Activated naive CD8-positive, alpha-beta T cell treated with anti-CD3 and anti-CD28 coated beads for 36 hours (primary cell): Measurements from ENCODE around the gene COPA. TPM values are rescaled to one million over a fixed set of nuclear protein-coding genes. Genes with fewer than 3 reads are reported as not detected.

Experiments used
- DNase-seq: peaks from one replicate; pipeline ENCODE4 v3.0.0; 2021
- H3K27ac Mint-ChIP-seq: one replicate; pipeline ENCODE4 v1.8.0; 2022; ENCODE audit warnings: mild to moderate bottlenecking, moderate library complexity, mixed read lengths
- H3K27me3 Mint-ChIP-seq: one replicate; pipeline ENCODE4 v1.8.0; 2022; ENCODE audit warnings: mild to moderate bottlenecking, mixed read lengths
- H3K36me3 Mint-ChIP-seq: one replicate; pipeline ENCODE4 v1.8.0; 2021; ENCODE audit warnings: mild to moderate bottlenecking, mixed read lengths
- H3K4me1 Mint-ChIP-seq: one replicate; pipeline ENCODE4 v1.8.0; 2021; ENCODE audit warnings: mixed read lengths
- H3K4me3 Mint-ChIP-seq: one replicate; pipeline ENCODE4 v1.8.0; 2022; ENCODE audit warnings: mild to moderate bottlenecking, moderate library complexity, mixed read lengths
- H3K9me3 Mint-ChIP-seq: one replicate; pipeline ENCODE4 v1.8.0; 2022; ENCODE audit warnings: mixed read lengths
- total RNA-seq, 2 experiments: library from RNA; stranded (reverse); gene quantifications; one replicate each; pipeline ENCODE4 v1.2.3, GENCODE V29; 2021

Gene COPA
- total RNA-seq, 2 experiments from 2014 or later = 110 to 119 TPM

DNA sequence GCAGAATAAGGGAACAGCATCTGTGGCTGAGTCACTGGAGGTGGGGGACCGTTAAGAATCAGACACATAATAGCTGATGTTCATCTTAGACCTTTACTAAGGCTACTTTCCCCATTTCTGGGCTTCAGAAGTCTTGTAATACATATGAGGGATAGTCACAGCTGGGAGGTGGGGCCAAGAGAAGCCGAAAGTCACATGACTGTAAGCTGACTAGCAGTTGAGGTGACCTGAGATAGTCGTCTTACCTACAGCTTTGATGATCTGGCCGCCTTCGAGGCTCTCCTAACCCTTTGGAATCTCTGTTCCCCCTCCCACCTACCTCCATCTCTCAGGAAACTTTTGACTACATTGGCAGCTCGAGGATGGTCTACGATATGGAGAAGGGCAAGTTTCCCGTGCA is 9.5 kb upstream of the COPA start:
- no peak for DNase-seq
- H3K27ac Mint-ChIP-seq = no peak overlapping the region
- peaks cover 4% of the 10 kb centered on the region for H3K4me1 Mint-ChIP-seq
- peaks cover 13% of the 10 kb centered on the region for H3K36me3 Mint-ChIP-seq
- no peaks in the 10 kb centered on the region for H3K27me3 Mint-ChIP-seq
- H3K9me3 Mint-ChIP-seq = no peaks in the 10 kb centered on the region
- no peak overlapping the region for H3K4me3 Mint-ChIP-seq

DNA sequence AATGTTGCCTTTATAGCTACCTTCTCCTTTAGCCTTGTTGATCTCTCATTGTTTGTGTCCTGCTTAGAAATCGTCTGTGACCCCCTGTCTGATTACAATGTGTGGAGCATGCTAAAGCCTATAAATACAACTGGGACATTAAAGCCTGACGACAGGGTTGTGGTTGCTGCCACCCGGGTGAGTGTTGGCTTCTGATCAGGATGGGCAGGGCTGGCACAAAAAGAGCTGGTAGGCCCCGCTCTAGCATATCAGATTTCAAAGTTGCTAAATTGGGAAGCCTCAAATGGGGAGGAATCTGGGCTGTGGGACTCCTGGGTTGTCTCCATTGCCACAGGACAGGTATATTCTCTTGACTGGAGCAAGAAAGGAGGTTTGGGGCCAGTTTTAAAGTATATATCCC is 8.6 kb upstream of the COPA start:
- no peaks in the 10 kb centered on the region for H3K9me3 Mint-ChIP-seq
- H3K27me3 Mint-ChIP-seq = no peaks in the 10 kb centered on the region
- H3K4me3 Mint-ChIP-seq = no peak overlapping the region
- no peak for DNase-seq
- peaks cover 12% of the 10 kb centered on the region for H3K4me1 Mint-ChIP-seq
- peaks cover 11% of the 10 kb centered on the region for H3K36me3 Mint-ChIP-seq
- H3K27ac Mint-ChIP-seq = no peak overlapping the region

DNA sequence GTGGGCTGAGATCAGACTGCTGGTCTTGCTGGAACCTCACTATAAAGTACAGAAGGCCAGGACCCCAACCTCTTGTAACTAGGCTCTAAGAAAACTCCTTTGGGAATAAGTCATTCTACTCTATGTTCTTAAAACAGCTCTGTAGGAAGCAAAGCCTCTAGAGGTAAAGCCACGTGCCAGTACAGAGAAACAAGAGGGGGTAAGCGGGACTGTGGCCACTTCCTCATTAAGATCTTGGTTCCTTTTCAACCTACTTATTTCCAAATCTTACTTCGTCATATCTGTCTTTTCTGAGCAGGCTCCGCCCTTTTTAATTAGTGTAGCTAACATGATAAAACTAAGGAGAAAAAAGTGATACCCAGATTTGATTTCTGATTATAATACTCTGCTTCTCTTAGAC is 3.9 kb upstream of the COPA start:
- no peak overlapping the region for H3K4me3 Mint-ChIP-seq
- peaks cover 15% of the 10 kb centered on the region for H3K36me3 Mint-ChIP-seq
- no peak for DNase-seq
- no peak overlapping the region for H3K27ac Mint-ChIP-seq
- H3K4me1 Mint-ChIP-seq = peaks cover 25% of the 10 kb centered on the region
- H3K27me3 Mint-ChIP-seq = no peaks in the 10 kb centered on the region
- no peaks in the 10 kb centered on the region for H3K9me3 Mint-ChIP-seq

DNA sequence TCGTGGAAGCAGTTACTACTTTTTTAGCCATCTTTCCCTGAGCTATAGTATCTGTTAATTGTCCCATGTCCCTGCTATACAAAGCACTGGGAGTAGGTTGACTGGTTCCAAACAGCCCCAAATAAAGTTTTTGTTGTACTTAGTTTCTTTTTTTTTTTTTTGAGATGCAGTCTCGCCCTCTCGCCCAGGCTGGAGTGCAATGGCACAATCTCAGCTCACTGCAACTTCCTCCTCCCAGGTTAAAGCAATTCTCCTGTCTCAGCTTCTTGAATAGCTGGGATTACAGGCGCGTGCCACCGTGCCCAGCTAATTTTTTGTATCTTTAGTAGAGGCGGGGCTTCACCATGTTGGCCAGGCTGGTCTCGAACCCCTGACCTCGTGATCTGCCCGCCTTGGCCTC is 3.4 kb upstream of the COPA start:
- Mint-ChIP-seq H3K4me3 (no peak overlapping the region), H3K9me3 (no peaks in the 10 kb centered on the region), H3K4me1 (peaks cover 29% of the 10 kb centered on the region), H3K27me3 (no peaks in the 10 kb centered on the region), H3K27ac (no peak overlapping the region), H3K36me3 (peaks cover 15% of the 10 kb centered on the region)
- DNase-seq = no peak

DNA sequence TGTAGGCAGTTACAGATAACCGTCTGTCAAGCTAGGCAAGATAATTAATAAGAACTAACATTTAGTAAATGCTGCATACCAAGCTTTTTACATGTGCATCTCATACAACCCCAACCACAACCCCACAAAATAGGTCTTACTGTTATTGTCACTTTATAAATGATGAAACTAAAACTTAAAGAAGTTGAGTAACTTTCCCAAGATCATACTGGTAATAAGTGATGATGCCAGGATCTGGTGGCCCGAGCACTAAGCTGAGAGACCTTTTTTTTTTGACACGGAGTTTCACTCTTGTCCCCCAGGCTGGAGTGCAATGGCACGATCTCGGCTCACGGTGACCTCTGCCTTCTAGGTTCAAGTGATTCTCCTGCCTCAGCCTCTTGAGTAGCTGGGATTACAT is 1.9 kb upstream of the COPA start:
- H3K27ac Mint-ChIP-seq = no peak overlapping the region
- H3K9me3 Mint-ChIP-seq = no peaks in the 10 kb centered on the region
- peaks cover 43% of the 10 kb centered on the region for H3K4me1 Mint-ChIP-seq
- DNase-seq = no peak
- peaks cover 15% of the 10 kb centered on the region for H3K36me3 Mint-ChIP-seq
- peak overlapping the region; percentile 100 for H3K4me3 Mint-ChIP-seq
- no peaks in the 10 kb centered on the region for H3K27me3 Mint-ChIP-seq

DNA sequence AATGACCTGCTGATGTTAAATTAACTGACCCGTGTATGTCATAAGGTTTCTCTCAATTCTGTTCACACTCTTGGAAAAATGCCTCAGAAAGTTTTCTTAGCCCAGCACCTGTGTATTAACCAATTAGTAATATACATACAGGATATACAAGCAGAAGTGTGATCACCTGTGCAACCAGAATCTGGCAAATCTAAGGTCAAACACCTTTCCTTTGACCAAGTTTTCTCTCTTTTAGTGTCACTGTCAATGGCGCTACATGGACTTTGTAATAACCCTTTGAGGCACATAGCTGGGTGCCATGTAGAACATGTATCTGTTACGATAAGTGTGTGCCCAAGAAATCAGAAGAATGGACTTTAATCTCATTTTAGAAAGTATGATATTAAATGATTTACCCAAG is 1.2 kb upstream of the COPA start:
- no peak for DNase-seq
- H3K4me3 Mint-ChIP-seq = peak overlapping the region; percentile 100
- H3K36me3 Mint-ChIP-seq = peaks cover 14% of the 10 kb centered on the region
- peak overlapping the region; percentile 100 for H3K27ac Mint-ChIP-seq
- peaks cover 42% of the 10 kb centered on the region for H3K4me1 Mint-ChIP-seq
- H3K27me3 Mint-ChIP-seq = no peaks in the 10 kb centered on the region
- H3K9me3 Mint-ChIP-seq = no peaks in the 10 kb centered on the region

GRCh38 chr1:160342526-160342925 is 524 bp downstream of the COPA start:
- H3K36me3 Mint-ChIP-seq = peaks cover 18% of the 10 kb centered on the region

GRCh38 chr1:160340866-160341265 is 2.2 kb downstream of the COPA start:
- peak overlapping the region; percentile 38 for H3K4me3 Mint-ChIP-seq
- no peaks in the 10 kb centered on the region for H3K27me3 Mint-ChIP-seq
- peaks cover 18% of the 10 kb centered on the region for H3K36me3 Mint-ChIP-seq
- H3K4me1 Mint-ChIP-seq = peaks cover 35% of the 10 kb centered on the region
- DNase-seq = no peak
- peak overlapping the region; percentile 18 for H3K27ac Mint-ChIP-seq
- H3K9me3 Mint-ChIP-seq = no peaks in the 10 kb centered on the region

More at GRCh38 chr1:160342526-160342925, 524 bp downstream of the COPA start:
- Mint-ChIP-seq H3K27me3 (no peaks in the 10 kb centered on the region), H3K4me1 (peaks cover 43% of the 10 kb centered on the region), H3K9me3 (no peaks in the 10 kb centered on the region), H3K4me3 (peak overlapping the region; percentile 100), H3K27ac (peak overlapping the region; percentile 100)
- DNase-seq = no peak

- no peak for DNase-seq
- H3K36me3 Mint-ChIP-seq = peaks cover 16% of the 10 kb centered on the region
- H3K9me3 Mint-ChIP-seq = no peaks in the 10 kb centered on the region
- no peak overlapping the region for H3K4me3 Mint-ChIP-seq
- H3K27me3 Mint-ChIP-seq = no peaks in the 10 kb centered on the region
- H3K4me1 Mint-ChIP-seq = peaks cover 35% of the 10 kb centered on the region
- H3K27ac Mint-ChIP-seq = no peak overlapping the region
These were observed 2.9 kb downstream of the COPA start for GRCh38 chr1:160340146-160340545.

DNA sequence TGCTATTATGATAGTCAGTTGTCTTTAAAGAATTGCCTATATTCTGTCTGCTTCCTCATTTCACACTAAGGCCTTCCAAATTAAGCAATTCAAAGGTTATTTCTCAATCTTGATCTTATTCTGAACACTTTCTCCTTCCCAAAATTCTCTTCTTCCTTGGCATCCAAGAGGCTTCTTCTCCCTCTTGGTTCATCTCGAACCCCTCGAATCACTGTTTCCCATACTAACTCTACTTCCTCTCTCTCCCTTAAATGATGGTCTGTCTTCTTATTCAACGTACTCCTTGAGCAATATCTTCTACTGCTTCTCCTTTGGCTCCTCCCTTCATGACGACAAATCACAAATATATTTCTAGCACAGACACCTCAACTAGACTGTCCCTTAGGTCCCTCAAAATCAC is 4.5 kb downstream of the COPA start:
- H3K36me3 Mint-ChIP-seq = peaks cover 10% of the 10 kb centered on the region
- H3K4me1 Mint-ChIP-seq = peaks cover 24% of the 10 kb centered on the region
- H3K27me3 Mint-ChIP-seq = no peaks in the 10 kb centered on the region
- no peak overlapping the region for H3K4me3 Mint-ChIP-seq
- no peak for DNase-seq
- no peak overlapping the region for H3K27ac Mint-ChIP-seq
- no peaks in the 10 kb centered on the region for H3K9me3 Mint-ChIP-seq

DNA sequence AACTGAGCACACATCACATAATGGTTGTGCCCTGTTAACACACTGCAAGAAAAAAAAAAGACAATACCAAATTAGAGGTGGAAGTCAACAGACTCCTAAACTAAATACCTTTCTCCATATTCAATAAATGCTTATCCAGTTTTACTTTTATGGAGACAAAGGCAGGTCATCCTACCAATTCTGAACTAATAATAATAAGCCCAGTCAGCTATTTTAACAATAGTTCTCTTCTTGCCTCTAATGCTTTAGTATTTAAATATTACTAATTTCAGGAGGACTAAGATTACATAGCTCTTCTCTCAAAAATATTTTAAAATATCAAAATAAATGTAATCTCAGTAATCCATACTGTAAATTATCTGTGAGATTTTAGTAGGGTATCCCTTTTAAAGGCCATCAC is 10.5 kb downstream of the COPA start:
- Mint-ChIP-seq H3K4me3 (no peak overlapping the region), H3K36me3 (peaks cover 7% of the 10 kb centered on the region)

DNA sequence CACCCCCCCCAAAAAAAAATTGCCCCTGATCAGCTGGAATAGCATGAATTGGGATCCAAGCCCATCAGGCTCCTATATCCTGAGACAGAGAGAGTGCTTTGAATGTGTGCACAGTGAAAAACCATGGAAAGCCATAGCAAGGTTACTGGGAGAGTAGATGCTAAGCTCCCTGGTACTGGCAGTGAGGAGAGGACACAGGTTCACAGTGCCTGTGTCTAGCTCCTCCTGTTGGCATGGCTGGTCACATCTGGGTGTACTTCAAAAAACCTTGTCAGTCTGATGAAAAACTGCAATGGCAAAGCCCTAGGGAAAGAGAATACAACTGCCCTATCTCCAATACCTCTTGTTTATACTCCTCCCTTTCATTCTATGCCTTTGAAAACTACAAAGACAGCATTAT is 12.9 kb downstream of the COPA start:
- Mint-ChIP-seq H3K27me3 (no peaks in the 10 kb centered on the region), H3K27ac (no peak overlapping the region), H3K4me1 (peaks cover 1% of the 10 kb centered on the region), H3K4me3 (no peak overlapping the region), H3K9me3 (no peaks in the 10 kb centered on the region), H3K36me3 (peaks cover 13% of the 10 kb centered on the region)
- DNase-seq = no peak

More for the DNA sequence above, 10.5 kb downstream of the COPA start:
- H3K4me1 Mint-ChIP-seq = peaks cover 1% of the 10 kb centered on the region
- no peak for DNase-seq
- H3K9me3 Mint-ChIP-seq = no peaks in the 10 kb centered on the region
- no peaks in the 10 kb centered on the region for H3K27me3 Mint-ChIP-seq
- H3K27ac Mint-ChIP-seq = no peak overlapping the region

DNA sequence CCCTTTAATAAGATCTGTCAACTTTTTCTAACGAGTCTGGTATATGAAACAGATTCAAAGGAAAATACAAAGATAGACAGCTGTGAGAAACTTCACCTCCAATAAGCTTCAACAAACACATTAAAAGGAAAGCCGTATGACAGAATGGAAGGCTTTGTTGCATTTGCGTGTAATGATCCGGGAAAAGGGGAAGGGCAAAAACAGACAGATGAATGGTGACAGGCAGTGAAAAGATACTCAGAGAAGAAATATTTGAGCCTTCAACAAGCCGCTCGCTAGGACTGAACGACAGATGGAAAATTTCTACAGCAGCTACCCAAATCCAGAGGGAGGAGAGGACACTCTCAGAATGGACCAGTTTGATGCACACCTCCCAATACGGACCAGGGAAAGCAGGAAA is 14.9 kb downstream of the COPA start:
- Mint-ChIP-seq H3K36me3 (peaks cover 17% of the 10 kb centered on the region), H3K27me3 (no peaks in the 10 kb centered on the region)
- DNase-seq = no peak

DNA sequence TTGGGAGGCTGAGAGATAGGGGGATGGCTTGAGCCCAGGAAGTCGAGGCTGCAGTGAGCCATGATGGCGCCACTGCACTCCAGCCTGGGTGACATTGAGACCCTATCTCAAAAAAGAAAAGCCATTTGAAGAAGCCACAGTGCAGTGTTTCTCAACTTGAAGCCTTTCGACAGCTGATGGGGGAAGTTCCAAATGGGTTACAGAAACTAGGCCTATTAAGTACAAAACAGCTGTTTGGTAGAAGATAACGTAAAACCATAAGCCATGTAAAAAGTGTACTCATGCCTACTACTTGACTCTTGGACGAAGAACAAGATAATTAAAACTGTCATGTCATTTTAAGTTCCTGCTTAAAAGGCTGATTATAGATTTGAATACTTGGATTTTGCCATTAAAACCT is 16.6 kb downstream of the COPA start:
- no peaks in the 10 kb centered on the region for H3K4me1 Mint-ChIP-seq
- H3K4me3 Mint-ChIP-seq = no peak overlapping the region
- H3K27me3 Mint-ChIP-seq = no peaks in the 10 kb centered on the region
- no peaks in the 10 kb centered on the region for H3K9me3 Mint-ChIP-seq
- peaks cover 22% of the 10 kb centered on the region for H3K36me3 Mint-ChIP-seq
- no peak for DNase-seq
- no peak overlapping the region for H3K27ac Mint-ChIP-seq

More for the DNA sequence above, 14.9 kb downstream of the COPA start:
- Mint-ChIP-seq H3K4me3 (no peak overlapping the region), H3K9me3 (no peaks in the 10 kb centered on the region), H3K27ac (no peak overlapping the region), H3K4me1 (no peaks in the 10 kb centered on the region)

GRCh38 chr1:160325252-160325651 is 17.8 kb downstream of the COPA start:
- DNase-seq = no peak
- Mint-ChIP-seq H3K9me3 (no peaks in the 10 kb centered on the region), H3K27me3 (no peaks in the 10 kb centered on the region), H3K4me1 (peaks cover 2% of the 10 kb centered on the region), H3K36me3 (peaks cover 24% of the 10 kb centered on the region), H3K4me3 (no peak overlapping the region), H3K27ac (no peak overlapping the region)

- no peaks in the 10 kb centered on the region for H3K9me3 Mint-ChIP-seq
- no peak overlapping the region for H3K4me3 Mint-ChIP-seq
- H3K4me1 Mint-ChIP-seq = peaks cover 9% of the 10 kb centered on the region
- no peaks in the 10 kb centered on the region for H3K27me3 Mint-ChIP-seq
- H3K36me3 Mint-ChIP-seq = peaks cover 35% of the 10 kb centered on the region
- no peak for DNase-seq
- H3K27ac Mint-ChIP-seq = no peak overlapping the region
These were observed 20.2 kb downstream of the COPA start for GRCh38 chr1:160322831-160323230.

GRCh38 chr1:160315359-160315758 is 27.7 kb downstream of the COPA start:
- DNase-seq = no peak
- Mint-ChIP-seq H3K4me1 (peaks cover 19% of the 10 kb centered on the region), H3K27me3 (no peaks in the 10 kb centered on the region), H3K4me3 (no peak overlapping the region), H3K27ac (peak overlapping the region; percentile 16), H3K36me3 (peaks cover 62% of the 10 kb centered on the region), H3K9me3 (peaks cover 8% of the 10 kb centered on the region)
